ENCODE measurements around the gene MAN2A1. TPM values are rescaled to one million over a fixed set of nuclear protein-coding genes. Genes with fewer than 3 reads are reported as not detected.

Gene MAN2A1
- total RNA-seq, 1 donor from 2014 or later: 43.6 TPM

DNA sequence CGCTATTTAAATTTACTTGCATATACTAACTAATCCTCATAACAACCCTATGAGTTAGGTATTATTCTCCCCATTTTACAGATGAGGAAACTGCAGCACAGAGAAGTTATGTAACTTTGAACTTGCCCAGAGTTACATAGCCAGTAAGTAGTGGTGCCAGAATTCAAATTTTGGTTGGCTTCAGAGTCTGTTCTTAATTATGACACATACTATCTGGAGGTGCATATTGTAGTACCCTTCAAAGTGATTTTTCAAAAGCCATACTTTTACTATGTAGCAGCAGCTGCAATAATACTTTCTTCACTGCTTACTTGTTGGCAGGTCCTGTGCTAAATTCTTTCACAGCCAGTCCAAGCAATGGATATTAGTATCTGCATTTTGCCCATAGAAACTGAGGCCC, 16.4 kb downstream of the MAN2A1 start:
- DNase-seq (no peak), ATAC-seq (no peak)
- H3K27me3 ChIP-seq: no peaks in the 10 kb centered on the region
- no peak overlapping the region for H3K4me3 ChIP-seq
- no peaks in the 10 kb centered on the region for H3K36me3 ChIP-seq
- no peaks in the 10 kb centered on the region for H3K9me3 ChIP-seq
- peaks cover 19% of the 10 kb centered on the region for H3K4me1 ChIP-seq
- intact Hi-C loops (cut with DNase I): no loop called here
- TF ChIP-seq, protein P1, sequence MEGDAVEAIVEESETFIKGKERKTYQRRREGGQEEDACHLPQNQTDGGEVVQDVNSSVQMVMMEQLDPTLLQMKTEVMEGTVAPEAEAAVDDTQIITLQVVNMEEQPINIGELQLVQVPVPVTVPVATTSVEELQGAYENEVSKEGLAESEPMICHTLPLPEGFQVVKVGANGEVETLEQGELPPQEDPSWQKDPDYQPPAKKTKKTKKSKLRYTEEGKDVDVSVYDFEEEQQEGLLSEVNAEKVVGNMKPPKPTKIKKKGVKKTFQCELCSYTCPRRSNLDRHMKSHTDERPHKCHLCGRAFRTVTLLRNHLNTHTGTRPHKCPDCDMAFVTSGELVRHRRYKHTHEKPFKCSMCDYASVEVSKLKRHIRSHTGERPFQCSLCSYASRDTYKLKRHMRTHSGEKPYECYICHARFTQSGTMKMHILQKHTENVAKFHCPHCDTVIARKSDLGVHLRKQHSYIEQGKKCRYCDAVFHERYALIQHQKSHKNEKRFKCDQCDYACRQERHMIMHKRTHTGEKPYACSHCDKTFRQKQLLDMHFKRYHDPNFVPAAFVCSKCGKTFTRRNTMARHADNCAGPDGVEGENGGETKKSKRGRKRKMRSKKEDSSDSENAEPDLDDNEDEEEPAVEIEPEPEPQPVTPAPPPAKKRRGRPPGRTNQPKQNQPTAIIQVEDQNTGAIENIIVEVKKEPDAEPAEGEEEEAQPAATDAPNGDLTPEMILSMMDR (IDR thresholded peaks at IDR 0.05): no peak
- no peak overlapping the region for H3K27ac ChIP-seq

DNA sequence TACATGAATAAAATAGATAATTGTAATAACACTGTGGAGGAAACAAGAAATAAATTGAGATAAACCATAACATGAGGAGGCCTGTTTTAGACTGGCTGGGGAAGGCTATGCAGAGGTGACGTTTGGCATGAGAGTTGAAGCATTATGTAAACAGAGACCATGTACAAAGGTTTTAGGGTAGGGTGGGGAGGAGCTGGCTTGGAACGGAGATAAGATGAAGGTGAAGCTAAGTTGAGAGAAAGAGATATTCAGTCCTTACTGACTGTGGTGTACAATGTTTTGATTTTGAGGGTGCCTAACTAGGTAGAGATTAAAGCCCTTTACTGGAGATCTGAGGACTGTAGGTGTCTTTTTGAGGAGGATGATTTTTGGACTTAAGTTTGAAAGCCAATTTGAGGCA, 17.8 kb downstream of the MAN2A1 start:
- Histone ChIP-seq H3K9me3 (no peaks in the 10 kb centered on the region), H3K4me3 (no peak overlapping the region), H3K27ac (no peak overlapping the region), H3K36me3 (no peaks in the 10 kb centered on the region), H3K4me1 (peaks cover 19% of the 10 kb centered on the region), H3K27me3 (no peaks in the 10 kb centered on the region)
- no peak for ATAC-seq
- intact Hi-C loops (cut with DNase I): no loop called here
- TF ChIP-seq, protein P1 (IDR thresholded peaks at IDR 0.05): no peak
- no peak for DNase-seq

DNA sequence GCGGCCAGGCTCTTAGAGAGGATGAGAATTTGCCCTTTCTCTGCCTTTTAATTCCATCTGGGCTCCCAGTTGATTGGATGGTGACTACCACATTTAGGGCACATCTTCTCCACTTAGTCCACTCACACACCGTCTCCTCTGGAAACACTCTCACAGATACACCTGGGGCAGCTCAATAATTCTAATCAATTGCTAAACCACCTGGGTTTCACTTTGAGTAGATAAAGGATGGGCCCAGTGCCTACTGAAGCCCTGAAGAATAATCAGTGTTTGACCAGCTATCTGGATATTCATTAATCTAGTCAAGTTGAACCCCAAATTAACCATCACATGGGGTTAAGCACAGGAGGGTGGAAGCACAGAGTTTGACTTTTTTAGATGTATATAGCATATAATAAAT, 19.1 kb downstream of the MAN2A1 start:
- no peak for DNase-seq
- no peak for ATAC-seq
- intact Hi-C loops (cut with DNase I): no loop called here

DNA sequence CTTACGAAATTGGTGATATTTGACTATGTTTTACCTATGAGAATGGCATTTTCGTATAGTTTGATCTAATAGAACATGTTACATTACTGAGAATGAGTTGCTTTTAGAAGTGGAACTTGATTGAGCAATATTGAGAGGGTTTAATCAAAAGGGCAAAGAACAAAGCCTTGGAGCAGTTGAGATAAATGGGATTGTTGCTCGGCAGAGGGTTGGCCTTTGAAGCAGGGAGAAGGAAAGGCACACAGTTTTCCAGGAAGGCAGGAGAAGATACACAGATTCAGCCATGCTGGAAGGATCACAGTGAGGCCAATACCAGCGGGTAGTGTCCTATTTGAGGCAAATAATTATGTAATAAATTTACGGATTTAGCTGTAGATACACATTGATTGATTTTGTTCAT, 19.5 kb downstream of the MAN2A1 start:
- peaks cover 18% of the 10 kb centered on the region for H3K4me1 ChIP-seq
- H3K27ac ChIP-seq: no peak overlapping the region
- H3K9me3 ChIP-seq: no peaks in the 10 kb centered on the region
- H3K27me3 ChIP-seq: no peaks in the 10 kb centered on the region
- no peaks in the 10 kb centered on the region for H3K36me3 ChIP-seq
- TF ChIP-seq, protein P1 (IDR thresholded peaks at IDR 0.05): no peak
- no peak for ATAC-seq
- H3K4me3 ChIP-seq: no peak overlapping the region
- intact Hi-C loops (cut with DNase I): no loop called here
- DNase-seq: no peak

More for the DNA sequence above, 19.1 kb downstream of the MAN2A1 start:
- no peak overlapping the region for H3K27ac ChIP-seq
- H3K4me1 ChIP-seq: peaks cover 19% of the 10 kb centered on the region
- no peaks in the 10 kb centered on the region for H3K9me3 ChIP-seq
- no peak overlapping the region for H3K4me3 ChIP-seq
- TF ChIP-seq, protein P1 (IDR thresholded peaks at IDR 0.05): no peak
- H3K27me3 ChIP-seq: no peaks in the 10 kb centered on the region
- no peaks in the 10 kb centered on the region for H3K36me3 ChIP-seq

DNA sequence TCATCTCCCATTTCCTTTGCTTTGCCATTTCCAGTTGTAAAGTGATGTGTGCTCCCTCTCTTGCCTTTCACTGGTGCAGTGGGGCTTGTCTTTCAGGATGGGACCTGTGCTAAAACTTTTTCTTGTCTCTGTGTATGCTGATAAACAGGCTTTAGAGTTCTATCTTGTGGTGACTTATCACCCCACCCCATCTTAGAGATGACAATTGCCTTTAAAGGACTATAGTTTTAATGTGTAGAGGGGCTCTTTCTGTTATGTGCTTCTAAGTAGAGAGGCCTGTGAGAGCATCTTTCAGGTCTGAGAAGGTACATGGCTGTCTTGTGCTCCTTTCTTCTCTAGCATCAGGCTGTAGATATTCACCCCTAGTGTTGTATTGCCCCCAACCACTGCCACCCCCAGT, 21.9 kb downstream of the MAN2A1 start:
- no peak for ATAC-seq
- TF ChIP-seq, protein P1 (IDR thresholded peaks at IDR 0.05): no peak
- intact Hi-C loops (cut with DNase I): no loop called here

DNA sequence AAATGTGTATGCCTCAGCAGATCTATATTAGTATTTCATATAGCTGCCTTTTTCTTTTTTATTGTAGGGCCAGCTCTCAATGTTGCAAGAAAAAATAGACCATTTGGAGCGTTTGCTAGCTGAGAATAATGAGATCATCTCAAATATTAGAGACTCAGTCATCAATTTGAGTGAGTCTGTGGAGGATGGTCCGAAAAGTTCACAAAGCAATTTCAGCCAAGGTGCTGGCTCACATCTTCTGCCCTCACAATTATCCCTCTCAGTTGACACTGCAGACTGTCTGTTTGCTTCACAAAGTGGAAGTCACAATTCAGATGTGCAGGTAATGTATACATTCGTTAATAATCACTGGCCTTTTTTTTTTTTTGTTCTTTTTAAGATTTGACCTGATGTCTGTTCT, 23.7 kb downstream of the MAN2A1 start:
- Histone ChIP-seq H3K9me3 (no peaks in the 10 kb centered on the region), H3K4me1 (peaks cover 5% of the 10 kb centered on the region), H3K36me3 (peaks cover 17% of the 10 kb centered on the region), H3K27me3 (no peaks in the 10 kb centered on the region), H3K4me3 (no peak overlapping the region), H3K27ac (no peak overlapping the region)
- no peak for DNase-seq
- intact Hi-C loops (cut with DNase I): no loop called here
- no peak for ATAC-seq
- TF ChIP-seq, protein P1 (IDR thresholded peaks at IDR 0.05): no peak

More for the DNA sequence above, 21.9 kb downstream of the MAN2A1 start:
- Histone ChIP-seq H3K4me3 (no peak overlapping the region), H3K9me3 (no peaks in the 10 kb centered on the region), H3K36me3 (peaks cover 7% of the 10 kb centered on the region), H3K27me3 (no peaks in the 10 kb centered on the region), H3K27ac (no peak overlapping the region), H3K4me1 (peaks cover 8% of the 10 kb centered on the region)
- DNase-seq: no peak
